ENCODE data around the gene ATCAY. TPM values are rescaled to one million over a fixed set of nuclear protein-coding genes. Genes with fewer than 3 reads are reported as not detected.

ATCAY gene
- total and polyA plus RNA-seq, 10 donors, result not detected

- Histone ChIP-seq H3K4me3 (no peak overlapping the region), H3K36me3 (no peaks in the 10 kb centered on the region), H3K4me1 (no peaks in the 10 kb centered on the region), H3K27ac (no peak overlapping the region), H3K9me3 (no peaks in the 10 kb centered on the region), H3K27me3 (replicated peaks in 1 of 7) (peaks cover 0 to 25% (median 0%) of the 10 kb centered on the region in 7 donors)
- WGBS, 5 donors, result 93 to 98% (median 96%) methylated on average over 17 of the region's 17 CpGs
- no peak for DNase-seq
- TF ChIP-seq CTCF (IDR thresholded peaks at IDR 0.05 in 8 of 11, conservative IDR thresholded peaks at IDR 0.05 in 3 of 11) (no peak), POLR2AphosphoS5 (IDR thresholded peaks at IDR 0.05) (no peak), POLR2A (IDR thresholded peaks at IDR 0.05) (no peak)
- intact Hi-C loops (cut with DNase I; ENCODE audit: low total_unique reads), result no loop called here
These were observed 43.2 kb upstream of the ATCAY start for GRCh38 chr19:3837332-3837731.

GRCh38 chr19:3837922-3838321, 42.6 kb upstream of the ATCAY start:
- Histone ChIP-seq H3K4me1 (no peaks in the 10 kb centered on the region), H3K9me3 (no peaks in the 10 kb centered on the region), H3K27ac (no peak overlapping the region), H3K36me3 (no peaks in the 10 kb centered on the region), H3K27me3 (replicated peaks in 1 of 7) (peaks cover 0 to 19% (median 0%) of the 10 kb centered on the region in 7 donors), H3K4me3 (no peak overlapping the region)
- intact Hi-C loops (cut with DNase I; ENCODE audit: low total_unique reads), result no loop called here
- no peak for DNase-seq
- 90 to 97% (median 96%) methylated on average over 19 of the region's 19 CpGs for WGBS, 5 donors
- TF ChIP-seq POLR2A (IDR thresholded peaks at IDR 0.05) (no peak), CTCF (IDR thresholded peaks at IDR 0.05 in 8 of 11, conservative IDR thresholded peaks at IDR 0.05 in 3 of 11) (no peak)

GRCh38 chr19:3838661-3839060, 41.8 kb upstream of the ATCAY start:
- Histone ChIP-seq H3K4me3 (no peak overlapping the region), H3K27ac (no peak overlapping the region), H3K27me3 (replicated peaks in 1 of 7) (peaks cover 0 to 13% (median 0%) of the 10 kb centered on the region in 7 donors), H3K4me1 (no peaks in the 10 kb centered on the region), H3K36me3 (no peaks in the 10 kb centered on the region), H3K9me3 (no peaks in the 10 kb centered on the region)
- intact Hi-C loops (cut with DNase I; ENCODE audit: low total_unique reads), result no loop called here
- WGBS, 5 donors, result 80 to 87% (median 83%) methylated on average over 13 of the region's 13 CpGs
- DNase-seq, result no peak
- TF ChIP-seq POLR2AphosphoS5 (IDR thresholded peaks at IDR 0.05), result no peak
- no peak for TF ChIP-seq CTCF (IDR thresholded peaks at IDR 0.05 in 8 of 11, conservative IDR thresholded peaks at IDR 0.05 in 3 of 11)
- TF ChIP-seq POLR2A (IDR thresholded peaks at IDR 0.05), result no peak

- DNase-seq, result no peak
- Histone ChIP-seq H3K36me3 (no peaks in the 10 kb centered on the region), H3K27ac (no peak overlapping the region), H3K27me3 (replicated peaks in 1 of 7) (peaks cover 0 to 7% (median 0%) of the 10 kb centered on the region in 7 donors), H3K4me1 (no peaks in the 10 kb centered on the region), H3K9me3 (no peaks in the 10 kb centered on the region), H3K4me3 (no peak overlapping the region)
- intact Hi-C loops (cut with DNase I; ENCODE audit: low total_unique reads), result no loop called here
- 69 to 86% (median 81%) methylated on average over 13 of the region's 13 CpGs for WGBS, 5 donors
- no peak for TF ChIP-seq POLR2A (IDR thresholded peaks at IDR 0.05)
These were observed 40.5 kb upstream of the ATCAY start for GRCh38 chr19:3839941-3840340.

GRCh38 chr19:3840804-3841203, 39.7 kb upstream of the ATCAY start:
- Histone ChIP-seq H3K4me3 (no peak overlapping the region), H3K27me3 (replicated peaks in 1 of 7) (peaks cover 0 to 7% (median 0%) of the 10 kb centered on the region in 7 donors), H3K4me1 (no peaks in the 10 kb centered on the region), H3K36me3 (no peaks in the 10 kb centered on the region), H3K27ac (no peak overlapping the region), H3K9me3 (no peaks in the 10 kb centered on the region)
- TF ChIP-seq POLR2A (IDR thresholded peaks at IDR 0.05) (no peak), POLR2AphosphoS5 (IDR thresholded peaks at IDR 0.05) (no peak), CTCF (IDR thresholded peaks at IDR 0.05 in 8 of 11, conservative IDR thresholded peaks at IDR 0.05 in 3 of 11) (no peak)
- whole genome bisulfite sequencing, 5 donors, result 89 to 94% (median 90%) methylated on average over 7 to 10 of the region's 10 CpGs
- no peak for DNase-seq
- intact Hi-C loops (cut with DNase I; ENCODE audit: low total_unique reads), result no loop called here
